Smooth muscle cell of the brain vasculature (primary cell): ENCODE data around the gene EMP1.
A peak's percentile ranks its signal among the peaks of the same experiment; 100 is the strongest.

Experiments
- DNase-seq: peaks from one replicate; pipeline ENCODE4 v3.0.0-alpha.2; 2012; ENCODE audit warnings: low read depth, low spot score

EMP1 gene

DNA sequence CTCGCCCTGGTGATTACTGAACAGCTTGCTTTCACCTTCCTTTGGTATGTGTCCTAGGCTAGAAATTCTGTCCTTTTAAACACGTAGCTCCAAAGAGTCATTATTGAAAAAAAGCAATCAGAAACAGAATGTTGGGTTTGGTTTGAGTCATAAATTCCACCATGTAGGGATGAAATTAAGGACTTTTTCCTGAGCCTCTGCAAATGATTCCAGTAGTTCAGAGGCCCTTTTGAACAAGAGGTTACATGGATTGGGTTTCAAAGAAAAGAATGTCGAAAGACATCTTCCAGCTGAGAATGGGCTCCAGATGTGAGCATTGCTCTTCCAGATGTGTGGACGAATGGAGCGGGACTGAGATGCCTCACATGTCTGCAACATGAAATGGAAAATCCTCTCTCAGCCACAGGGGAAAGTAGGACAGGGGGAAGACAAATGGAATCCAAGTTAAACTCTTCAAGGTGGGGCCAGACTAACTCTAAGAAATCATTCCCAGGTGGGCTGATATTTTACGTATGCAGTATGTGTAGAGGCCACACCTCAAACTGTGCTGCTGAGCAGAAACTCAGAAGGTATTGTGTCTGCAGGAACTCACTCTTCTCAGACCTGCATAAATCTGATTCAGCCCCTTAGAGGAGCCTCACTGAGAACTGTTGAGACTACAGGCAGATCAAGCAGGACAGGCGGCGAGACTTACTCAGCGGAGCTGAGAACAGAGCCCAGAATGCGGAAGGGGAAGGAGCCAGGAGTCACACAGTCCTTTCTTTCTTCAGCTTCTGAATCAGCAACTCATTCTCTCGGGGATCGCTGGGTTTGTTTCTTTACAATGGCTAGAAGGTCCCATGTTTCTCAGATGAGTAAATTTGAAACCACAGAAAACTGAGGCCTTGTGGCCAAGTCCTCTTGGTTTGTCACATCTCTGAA lies 23.3 kb upstream of the EMP1 start:
- peak; percentile 64 for DNase-seq

DNA sequence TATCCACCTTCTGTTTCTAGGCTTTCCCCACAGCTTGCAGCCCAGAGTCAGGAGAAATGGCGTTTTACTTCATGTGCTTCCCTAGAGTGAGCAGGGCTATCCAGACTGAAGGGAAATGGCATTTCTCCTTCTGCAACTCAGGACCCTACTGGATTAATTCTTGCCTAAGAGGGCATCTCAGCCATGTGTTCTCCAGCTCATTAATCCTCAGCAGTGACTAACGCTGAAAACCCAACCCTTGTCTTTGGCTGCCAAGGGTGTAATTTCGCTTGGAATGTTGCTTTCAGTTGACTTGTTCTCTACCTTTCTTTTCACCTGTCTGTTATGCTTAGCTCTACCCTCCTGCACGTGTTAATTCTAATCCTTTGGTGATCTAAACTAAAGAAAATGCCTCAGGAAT lies 21.0 kb upstream of the EMP1 start:
- no peak for DNase-seq

DNA sequence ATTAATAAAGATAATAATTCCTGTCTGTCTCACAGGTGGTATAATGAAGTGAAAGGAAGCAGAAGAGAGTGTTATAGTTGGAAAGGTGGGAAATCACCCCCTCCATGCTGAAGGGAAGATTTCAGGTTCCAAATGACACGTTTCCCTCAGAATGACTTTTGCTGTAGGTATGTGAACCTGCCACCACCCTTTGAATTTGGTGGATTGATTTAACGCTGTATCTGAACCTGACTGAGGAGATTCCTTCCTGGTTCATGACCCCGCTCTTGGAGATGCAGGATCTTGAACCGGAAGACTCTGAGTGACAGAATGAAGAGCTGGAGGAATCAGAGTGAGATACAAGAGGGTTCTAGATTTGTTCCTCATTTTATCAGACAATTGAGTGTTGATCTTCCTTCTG lies 20.3 kb upstream of the EMP1 start:
- DNase-seq, result no peak

DNA sequence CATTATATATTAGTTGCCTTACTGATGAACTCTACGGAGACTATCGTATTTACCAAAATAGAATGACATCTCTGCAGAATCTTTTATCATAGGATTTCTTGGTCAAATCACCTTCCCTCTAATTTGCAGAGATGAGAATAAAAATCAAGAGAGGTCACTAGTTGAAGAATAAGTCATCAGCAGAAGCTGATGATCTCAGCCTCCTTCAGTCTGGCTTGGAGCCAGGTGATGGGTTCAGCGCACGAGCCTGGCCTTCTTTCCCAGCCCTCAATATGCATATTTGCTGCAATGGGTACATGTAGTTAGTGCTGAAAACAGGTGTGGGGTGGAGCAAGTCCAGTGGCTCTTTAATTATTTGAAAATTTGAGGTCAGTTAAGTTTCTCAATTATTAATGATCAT lies 19.2 kb upstream of the EMP1 start:
- DNase-seq, result no peak

DNA sequence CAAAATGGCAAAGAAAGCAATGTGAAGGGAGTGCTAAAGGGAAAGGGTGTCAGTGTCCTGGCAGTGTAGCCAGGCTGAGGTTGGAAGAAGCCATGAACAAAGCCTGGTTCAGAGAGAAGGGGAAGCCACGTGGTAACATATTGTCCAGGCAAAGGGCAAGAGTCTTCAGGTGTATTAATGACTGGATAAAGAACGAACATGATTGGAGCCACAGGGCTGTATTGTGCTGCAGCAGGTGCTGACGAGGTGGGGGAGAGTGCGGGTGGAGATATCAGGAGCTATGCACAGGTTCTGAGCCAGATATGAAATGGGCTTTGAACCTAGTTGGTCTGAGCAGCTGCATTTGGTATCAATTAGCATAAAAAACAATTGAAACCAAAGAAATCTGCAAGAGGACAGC lies 18.6 kb upstream of the EMP1 start:
- DNase-seq, result no peak

DNA sequence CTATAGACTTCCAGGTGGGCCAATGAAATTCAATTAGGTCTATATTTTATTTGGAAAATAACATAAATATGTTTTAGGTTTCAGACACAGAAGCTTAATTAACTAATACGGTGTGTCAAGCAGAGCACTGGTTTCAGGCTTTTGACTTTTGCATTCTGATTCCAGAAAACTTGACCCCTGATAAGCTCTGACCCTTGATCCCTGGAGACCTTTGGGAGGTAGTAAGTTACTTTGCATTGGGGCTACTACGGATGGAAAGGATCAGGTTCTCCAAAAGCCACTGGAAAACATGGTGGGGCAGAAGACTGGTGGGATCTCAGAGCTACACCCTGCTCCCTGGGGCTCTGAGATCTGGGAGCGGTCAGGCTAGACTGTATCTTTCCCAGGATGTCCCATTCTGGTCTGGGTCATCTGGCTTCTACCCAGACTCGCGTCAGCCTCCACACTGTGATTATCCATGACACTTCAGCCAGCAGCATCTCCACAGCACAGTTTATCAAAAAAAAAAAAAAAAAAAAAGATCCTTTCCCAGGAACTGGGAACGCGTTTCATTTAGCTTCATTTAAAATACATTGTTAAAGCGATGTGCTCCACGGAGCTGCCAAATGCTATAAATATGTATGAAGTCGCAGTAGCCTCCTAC lies 17.8 kb upstream of the EMP1 start:
- DNase-seq, result no peak

DNA sequence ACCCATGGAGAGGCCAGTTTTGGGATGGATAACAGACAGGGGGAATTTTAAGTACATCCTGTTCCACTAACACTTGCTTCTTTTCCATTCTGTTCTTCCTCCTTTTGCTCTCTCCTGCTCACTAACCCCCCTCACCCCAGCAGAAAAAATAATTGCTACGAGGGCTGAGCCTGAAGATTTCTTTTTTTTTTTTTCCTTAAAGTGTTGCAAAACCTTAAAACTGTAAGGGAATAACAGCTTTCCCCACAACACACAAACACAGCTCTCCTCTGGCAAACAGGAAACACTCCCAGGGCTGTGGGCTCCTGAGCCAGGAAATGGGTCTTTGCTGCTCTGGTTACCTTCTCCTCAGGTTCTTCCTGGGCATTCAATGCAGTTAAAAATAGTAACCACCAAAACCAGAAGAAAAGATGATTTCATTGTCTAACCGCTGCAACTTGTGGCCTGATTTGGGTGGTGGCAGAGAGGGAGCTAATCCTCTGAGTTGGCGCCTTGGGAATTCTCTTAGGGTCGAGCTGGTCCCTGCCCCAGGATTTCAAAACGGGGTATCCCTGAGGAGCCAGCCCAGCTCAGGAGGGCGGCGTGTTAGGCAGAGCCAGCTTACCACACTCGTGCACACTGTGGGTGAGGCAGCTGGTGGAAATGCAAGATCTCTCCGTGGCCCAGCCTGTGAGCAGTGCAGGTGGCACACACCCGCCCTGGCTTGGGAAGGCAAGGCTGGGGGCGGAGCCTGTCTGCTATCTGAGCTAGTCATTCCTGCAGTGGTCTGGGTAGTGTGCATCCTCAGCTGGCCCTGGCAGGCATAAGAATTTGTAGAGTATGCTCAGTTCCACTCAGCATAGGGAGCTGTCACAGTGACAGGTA lies 17.1 kb upstream of the EMP1 start:
- no peak for DNase-seq

DNA sequence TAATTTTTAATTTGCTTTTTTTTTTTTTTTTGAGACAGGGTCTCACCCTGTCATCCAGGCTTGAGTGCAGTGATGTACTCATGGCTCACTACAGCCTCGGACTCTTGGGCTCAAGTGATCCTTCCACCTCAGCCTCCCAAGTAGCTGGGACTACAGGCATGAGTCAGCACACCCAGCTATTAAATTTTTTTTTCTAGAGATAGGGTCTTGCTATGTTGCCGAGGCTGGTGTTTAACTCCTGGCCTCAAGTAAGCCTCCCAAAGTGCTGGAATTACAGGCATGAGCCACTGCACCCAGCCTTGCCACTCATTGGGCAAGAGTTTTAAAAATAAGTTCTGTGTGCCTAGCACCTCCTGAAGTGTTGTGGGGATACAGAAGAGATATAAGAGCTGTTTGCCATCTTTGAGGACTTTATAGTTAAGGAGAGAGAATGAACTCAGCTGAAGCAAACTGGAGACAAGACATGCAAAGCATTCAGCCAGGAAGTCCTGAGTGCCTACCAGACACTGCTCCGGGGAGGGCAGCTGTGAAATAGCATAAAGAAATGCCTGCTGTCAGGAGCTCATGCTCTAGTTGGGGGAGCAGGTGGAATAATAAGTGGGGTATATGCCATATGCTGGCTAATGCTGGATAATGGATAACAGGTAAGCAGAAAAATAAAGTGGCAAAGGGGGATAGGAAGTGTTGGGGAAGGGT lies 15.0 kb upstream of the EMP1 start:
- DNase-seq, result no peak

DNA sequence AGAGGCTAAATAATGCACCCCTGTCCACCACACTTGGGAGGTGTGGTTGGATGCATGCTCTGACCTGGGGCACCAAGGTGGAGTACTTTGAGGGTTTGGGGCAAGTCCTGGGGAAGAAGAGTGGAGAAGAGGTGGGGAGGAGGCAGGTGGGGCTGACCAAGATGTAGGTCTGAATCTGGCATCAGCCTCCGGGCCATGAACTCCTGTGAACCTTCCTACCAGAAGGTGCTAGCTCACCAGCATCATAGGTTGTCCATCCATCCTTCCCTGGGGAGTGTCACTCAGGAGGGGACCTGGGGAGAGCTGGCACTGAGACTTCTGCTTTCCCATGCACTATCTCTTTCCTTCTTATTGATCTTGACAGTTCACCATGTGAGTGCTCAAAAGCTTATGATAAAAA lies 13.6 kb upstream of the EMP1 start:
- no peak for DNase-seq

DNA sequence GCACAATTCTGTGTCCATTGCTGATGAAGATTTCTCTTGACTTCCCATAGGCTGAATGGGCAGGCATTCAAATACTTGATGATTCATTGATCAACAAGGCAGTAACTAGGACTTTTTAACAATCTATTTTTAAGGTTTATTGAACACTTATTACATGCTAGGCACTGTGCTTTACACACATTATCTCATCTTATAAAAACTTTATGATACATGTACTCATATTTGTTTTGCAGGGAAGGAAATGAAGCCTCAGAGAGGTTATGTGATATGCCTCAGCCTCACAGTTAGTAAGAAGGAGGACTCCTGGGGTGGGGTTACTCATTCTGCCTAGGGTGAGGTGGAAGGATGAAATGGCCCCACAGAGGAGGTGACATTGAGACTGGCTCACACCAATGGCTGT lies 12.9 kb upstream of the EMP1 start:
- DNase-seq, result no peak

DNA sequence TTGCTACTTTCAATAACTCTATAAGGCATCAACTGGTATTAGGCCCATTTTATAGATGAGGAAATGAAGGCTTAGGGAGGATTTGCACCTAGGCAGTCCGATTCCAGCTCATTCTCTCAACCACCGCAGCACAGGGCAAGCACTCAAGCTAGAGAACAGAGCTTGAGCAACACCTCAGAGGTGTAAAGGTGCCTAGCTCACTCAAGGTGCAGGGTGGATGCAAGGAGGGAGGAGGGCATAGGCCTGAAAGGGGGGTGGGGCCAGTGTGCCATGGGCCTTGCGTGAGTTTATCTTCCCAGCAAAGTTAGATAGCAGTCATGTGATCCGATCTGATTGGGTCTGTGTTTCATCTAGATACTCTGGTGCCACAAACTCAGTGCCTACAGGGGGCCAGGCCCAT lies 10.2 kb upstream of the EMP1 start:
- DNase-seq, result no peak

DNA sequence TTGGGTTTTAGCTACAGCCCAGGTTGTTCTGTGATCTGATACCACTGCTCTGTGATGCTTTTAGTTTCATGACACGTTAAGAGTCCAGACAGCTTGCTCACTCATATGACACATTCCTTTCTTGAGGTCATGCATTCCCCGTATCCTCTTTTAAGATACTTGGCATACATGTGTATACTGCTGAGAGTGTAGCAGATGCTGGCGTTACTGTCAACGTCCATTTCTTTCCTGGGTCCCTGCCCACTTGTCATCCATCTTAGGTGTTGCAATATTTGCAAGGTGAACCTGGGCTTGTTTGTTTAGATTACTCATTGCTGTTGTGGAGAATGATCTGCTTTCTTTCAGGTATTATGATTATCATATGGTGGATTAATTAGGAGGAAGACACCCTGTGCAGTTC lies 9.1 kb upstream of the EMP1 start:
- DNase-seq, result no peak

DNA sequence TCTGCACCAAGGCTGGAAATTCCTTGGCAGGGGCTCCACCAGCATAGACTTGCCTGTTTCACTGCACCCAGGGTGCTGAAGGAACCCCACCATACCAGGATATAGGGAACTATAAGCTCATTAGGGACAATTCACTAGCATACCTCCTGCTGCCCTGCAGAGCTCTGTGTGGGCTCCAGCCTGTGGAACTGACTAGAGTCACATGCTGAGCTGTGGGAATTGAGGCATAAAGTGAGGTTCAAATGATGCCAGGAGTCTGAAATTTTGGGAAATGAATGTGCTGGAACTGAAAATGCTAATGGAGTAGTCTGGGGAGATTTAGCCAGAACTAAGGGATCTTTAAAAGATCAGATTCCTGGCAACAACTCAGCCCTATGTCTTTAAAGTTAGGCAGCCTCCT lies 7.3 kb upstream of the EMP1 start:
- DNase-seq, result no peak

DNA sequence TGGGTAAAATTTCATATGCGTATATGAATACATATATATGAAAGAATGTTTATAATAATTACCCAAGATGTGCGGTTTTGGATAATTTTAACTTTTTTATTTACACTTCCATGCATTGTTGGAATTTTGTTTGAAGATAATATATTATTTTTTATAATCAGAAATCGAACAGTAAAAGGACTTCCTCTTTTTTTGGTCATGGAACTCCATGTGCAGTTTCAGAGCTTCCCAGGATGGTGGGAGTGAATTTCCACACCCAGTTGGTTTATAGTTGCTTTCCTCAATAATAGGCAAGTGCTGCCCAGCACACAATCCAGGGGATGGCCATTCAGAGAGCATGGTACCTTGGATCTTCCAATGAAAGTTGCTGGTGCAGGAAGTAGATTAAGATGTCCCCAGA lies 6.3 kb upstream of the EMP1 start:
- no peak for DNase-seq

DNA sequence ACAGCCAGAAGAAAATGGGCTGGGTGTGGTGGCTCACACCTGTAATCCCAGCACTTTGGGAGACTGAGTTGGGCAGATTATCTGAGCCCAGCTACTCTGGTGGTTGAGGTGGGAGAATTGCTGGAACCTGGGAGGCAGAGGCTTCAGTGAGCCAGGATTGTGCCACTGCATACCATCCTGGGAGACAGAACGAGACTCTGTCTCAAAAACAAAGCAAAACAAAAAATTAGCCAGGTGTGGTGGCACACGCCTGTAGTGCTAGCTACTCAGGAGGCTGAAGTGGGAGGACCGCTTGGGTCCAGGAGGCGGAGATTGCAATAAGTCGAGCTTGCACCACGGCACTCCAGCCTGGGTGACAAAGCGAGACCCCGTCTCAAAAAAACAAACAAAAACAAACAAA lies 3.8 kb upstream of the EMP1 start:
- DNase-seq, result no peak

DNA sequence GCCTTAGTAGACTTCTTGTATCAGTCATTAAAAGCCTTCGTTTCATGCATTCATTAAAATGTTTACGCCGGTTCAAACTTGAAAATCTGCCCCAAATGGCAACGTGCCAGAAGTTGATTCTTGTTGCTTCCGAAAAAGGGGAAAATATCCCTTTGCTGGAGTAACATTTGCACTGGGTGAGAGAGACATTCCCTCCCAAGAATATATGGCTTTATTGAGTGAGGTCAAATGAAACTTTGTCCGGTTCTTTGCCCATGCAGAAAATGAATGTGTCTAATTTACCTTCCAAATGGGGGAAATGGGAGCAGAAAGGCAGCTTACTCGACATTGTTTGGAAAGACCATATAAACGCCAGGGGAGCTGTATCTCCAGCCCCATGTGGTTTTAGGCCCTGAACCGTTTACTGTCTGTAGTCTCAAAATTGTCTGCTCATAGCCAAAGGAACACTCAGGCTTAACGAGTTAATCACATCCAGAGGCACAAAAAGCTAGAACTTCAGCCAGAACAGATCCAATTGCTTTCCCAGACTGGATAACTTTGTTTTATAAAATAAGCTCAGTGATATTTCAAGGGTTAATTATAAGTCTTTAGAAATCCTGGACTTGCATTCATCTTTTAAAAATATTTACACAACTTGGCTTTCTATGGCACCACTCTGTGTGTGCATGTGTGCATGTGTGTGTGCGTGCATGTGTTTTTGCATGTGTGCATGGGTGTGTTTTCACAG lies 2.9 kb upstream of the EMP1 start:
- DNase-seq, result no peak

DNA sequence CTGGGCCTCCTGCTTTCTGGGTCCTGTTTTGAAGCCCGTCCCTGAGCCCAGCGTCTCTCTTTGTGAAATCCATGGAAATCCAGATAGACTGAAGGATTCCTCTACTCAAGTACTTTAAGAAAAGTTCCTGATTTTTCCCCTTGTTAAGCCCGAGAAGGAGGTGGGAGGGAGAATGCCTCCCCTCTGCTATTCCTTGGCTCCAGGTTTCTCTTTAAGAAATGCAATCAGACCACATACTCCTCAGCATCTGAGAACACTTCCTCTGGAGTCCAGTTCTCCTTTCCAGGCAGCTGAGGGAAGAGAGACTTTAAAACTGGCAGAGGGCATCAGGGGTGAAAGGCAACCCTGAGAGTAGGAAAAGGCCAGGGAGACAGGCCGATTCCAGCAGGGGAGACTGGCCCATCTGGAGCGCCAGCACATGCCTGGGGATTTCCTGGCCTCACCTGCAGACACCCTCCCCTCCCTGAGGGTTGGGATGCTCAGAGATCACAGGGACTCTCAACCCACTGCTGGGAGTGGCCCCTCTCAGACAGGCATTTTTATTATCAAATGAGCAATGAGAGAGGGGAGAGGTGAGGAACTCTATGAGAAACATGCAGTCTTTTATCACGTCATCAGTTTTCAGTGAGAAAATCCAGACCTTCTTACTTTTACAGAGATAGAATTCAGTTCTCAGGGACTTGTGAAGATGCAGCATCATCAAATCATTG lies 2.0 kb upstream of the EMP1 start:
- DNase-seq, result no peak

DNA sequence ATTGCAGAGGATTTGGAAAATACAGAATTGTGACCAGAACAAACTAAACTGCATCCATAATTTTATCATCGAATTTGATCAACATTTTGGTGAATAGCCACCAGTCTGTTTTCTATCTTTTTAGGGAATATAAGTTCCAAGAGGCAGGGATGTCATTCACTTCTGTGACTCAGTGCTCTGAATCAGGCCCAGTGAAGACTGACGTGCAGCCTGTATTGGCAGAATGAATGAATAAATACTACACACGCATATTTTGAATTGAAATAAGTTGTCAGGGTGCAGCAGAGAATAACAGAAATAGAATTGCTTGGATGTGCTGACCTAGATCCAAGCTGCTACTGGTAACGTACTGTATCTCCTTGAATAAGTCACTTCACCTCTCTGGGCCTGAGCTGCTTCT lies 1.3 kb upstream of the EMP1 start:
- DNase-seq, result no peak

DNA sequence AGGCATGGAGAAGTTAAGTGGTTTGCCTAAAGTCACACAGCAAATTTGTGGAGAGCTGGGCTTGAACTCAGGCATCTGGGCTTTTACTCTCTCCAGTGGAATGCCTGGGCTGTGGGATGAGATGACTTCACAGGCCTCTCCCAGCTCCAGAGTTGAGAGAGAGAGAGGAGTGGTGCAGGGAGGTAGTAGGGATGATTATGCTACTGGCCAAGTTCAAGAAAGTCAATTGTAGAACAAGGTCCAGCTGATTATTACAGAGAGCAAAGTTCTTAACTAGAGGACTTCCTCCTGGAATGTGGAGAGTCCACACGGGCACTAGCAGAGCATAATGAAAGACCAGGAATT lies 769 bp upstream of the EMP1 start:
- no peak for DNase-seq

DNA sequence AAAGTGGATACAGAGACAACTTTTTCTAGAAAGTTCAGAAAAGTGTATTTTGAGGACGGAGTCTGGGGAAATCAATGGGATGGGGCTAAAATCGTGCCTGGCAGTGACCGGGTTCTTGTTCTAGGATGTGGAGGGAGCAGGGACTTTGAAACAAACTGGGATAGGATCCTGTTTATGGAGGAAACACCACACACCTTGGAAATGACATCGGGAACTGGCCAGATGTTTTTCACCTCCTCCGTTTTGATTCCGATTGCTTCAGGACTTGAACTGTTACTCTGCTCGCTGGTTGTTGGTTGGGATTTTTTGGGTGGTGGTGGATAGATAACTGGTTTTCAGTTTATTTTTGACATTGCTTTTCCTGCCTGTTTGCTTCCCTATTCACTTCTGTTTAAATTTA lies 506 bp downstream of the EMP1 start:
- no peak for DNase-seq
